PFSK-1 (cell line): ENCODE results near the gene AKAP9.

Experiments
- POLR2AphosphoS5 ChIP-seq: IDR thresholded peaks from 2 replicates; pipeline ENCODE4 v1.6.1; 2012; ENCODE audit warnings: low read depth, mild to moderate bottlenecking, control low read depth, low read length, moderate library complexity
- SIN3A ChIP-seq: IDR thresholded peaks from 2 replicates; pipeline ENCODE4 v1.6.1; 2012; ENCODE audit warnings: mild to moderate bottlenecking, low read length, moderate library complexity, borderline replicate concordance; ENCODE audit not compliant: insufficient read depth

- TF ChIP-seq SIN3A (no peak), POLR2AphosphoS5 (no peak)
These were observed 24.6 kb upstream of the AKAP9 start for GRCh38 chr7:91916051-91916440.
